ENCODE data around the gene CR1. TPM values are rescaled to one million over a fixed set of nuclear protein-coding genes. Genes with fewer than 3 reads are reported as not detected.

The CR1 gene
- total and polyA plus RNA-seq, 2 of the 8 experiments (the other 6 are each of a cell fraction or from before 2014, with no cell fraction given): 0.15 to 0.22 TPM

GRCh38 chr1:207651583-207651982 is 155.6 kb downstream of the CR1 start:
- WGBS, 2 experiments (ENCODE audit: extremely low coverage in 1 of 2, insufficient coverage in 1 of 2, insufficient read length in 1 of 2, insufficient replicate concordance in 2 of 2, low coverage in 1 of 2, low lambda C conversion rate in 2 of 2, missing lambda C conversion rate in 1 of 2): 93% methylated on average over 1 of the region's 1 CpG; no CpG with 5 or more reads in 1 of the 2 experiments

More at GRCh38 chr1:207651583-207651982, 155.6 kb downstream of the CR1 start:
- Histone ChIP-seq H3K23ac (ENCODE audit: insufficient read length) (no peak overlapping the region), H3K4ac (replicated peaks; ENCODE audit: insufficient read length, low read depth, low read length) (no peak overlapping the region), H2BK120ac (replicated peaks; ENCODE audit: low read depth, low read length) (no peak overlapping the region), H3K4me2 (ENCODE audit: insufficient read depth in 1 of 2, low read depth in 2 of 2, low read length in 2 of 2) (no peak overlapping the region), H3K4me1 (replicated peaks in 1 of 4; ENCODE audit: control insufficient read depth in 3 of 4, insufficient read depth in 4 of 4, low read length in 3 of 4) (no peaks in the 10 kb centered on the region), H3K27me3 (replicated peaks in 1 of 4; ENCODE audit: control insufficient read depth in 3 of 4, extremely low read depth in 1 of 4, insufficient read depth in 3 of 4, low read length in 3 of 4) (no peaks in the 10 kb centered on the region), H2BK15ac (ENCODE audit: low read length) (no peak overlapping the region), H4K8ac (ENCODE audit: extremely low read depth, insufficient read depth, low read length) (no peak overlapping the region), H3K23me2 (ENCODE audit: low read depth, low read length) (no peaks in the 10 kb centered on the region), H2BK20ac (ENCODE audit: low read length) (no peak overlapping the region), H2BK12ac (ENCODE audit: low read depth, low read length) (no peak overlapping the region), H4K20me1 (replicated peaks in 1 of 2; ENCODE audit: control insufficient read depth in 1 of 2, insufficient read depth in 2 of 2, low read length in 2 of 2) (no peaks in the 10 kb centered on the region), H2BK5ac (ENCODE audit: low read depth, low read length) (no peak overlapping the region), H2AK5ac (ENCODE audit: low read depth, low read length) (no peak overlapping the region), H3K79me2 (ENCODE audit: control insufficient read depth in 1 of 2, insufficient read depth in 2 of 2, low read length in 2 of 2) (no peaks in the 10 kb centered on the region), H3K9me3 (ENCODE audit: insufficient read depth in 2 of 2, low read depth in 1 of 2, low read length in 1 of 2) (no peaks in the 10 kb centered on the region; a peak in 1 of 4 replicates), H3K56ac (replicated peaks; ENCODE audit: insufficient read length, low read depth, low read length) (no peak overlapping the region), H4K5ac (ENCODE audit: insufficient read length, low read depth, low read length) (no peak overlapping the region), H4K91ac (replicated peaks; ENCODE audit: insufficient read length, low read length) (no peak overlapping the region), H3K27ac (ENCODE audit: low read depth, low read length) (no peak overlapping the region), H3K4me3 (ENCODE audit: extremely low read depth in 1 of 4, insufficient read depth in 2 of 4, low read depth in 3 of 4, low read length in 4 of 4) (no peak overlapping the region), H3K9ac (replicated peaks in 1 of 4; ENCODE audit: extremely low read depth in 1 of 4, low read depth in 3 of 4, low read length in 3 of 4) (no peak overlapping the region), H3K79me1 (ENCODE audit: low read depth, low read length) (no peaks in the 10 kb centered on the region), H3K18ac (ENCODE audit: extremely low read depth, low read length) (no peak overlapping the region), H3K14ac (ENCODE audit: insufficient read length) (no peak overlapping the region), H2AFZ (ENCODE audit: low read length) (no peak overlapping the region), H3K36me3 (ENCODE audit: control insufficient read depth in 2 of 4, insufficient read depth in 4 of 4, low read length in 3 of 4) (no peaks in the 10 kb centered on the region)
- no peak for DNase-seq (ENCODE audit: low read depth in 1 of 2, low spot score in 2 of 2)
- no peak for TF ChIP-seq SAP30 (IDR thresholded peaks at IDR 0.05; ENCODE audit: insufficient read depth, insufficient replicate concordance, low read length)
- no peak for TF ChIP-seq EGR1 (IDR thresholded peaks at IDR 0.05; ENCODE audit: borderline replicate concordance, low read depth, low read length)
- no peak for TF ChIP-seq GABPA (IDR thresholded peaks at IDR 0.05; ENCODE audit: borderline replicate concordance, insufficient read depth, low read length)
- TF ChIP-seq CHD2 (IDR thresholded peaks at IDR 0.05; ENCODE audit: low read length): no peak
- ChIA-PET POLR2A (ENCODE audit: partially characterized antibody) (no interaction called here), CTCF (ENCODE audit: partially characterized antibody) (interaction anchor here (0.6 to 3.2 kb wide), 3 partner anchors 8 to 40 kb away, joined by 3 to 9 read pairs (median 4); no protein-coding TSS in a partner anchor)
- FAIRE-seq: no peak
